Retinal pigment epithelial cell (primary cell): Measurements from ENCODE around the gene TMEM235.

Source experiments
- DNase-seq: peaks from one replicate; pipeline ENCODE4 v3.0.0-alpha.2; 2010; ENCODE audit warnings: low read depth
- H3K4me3 ChIP-seq: 2 replicates; pipeline ENCODE4 v1.5.1; 2011; ENCODE audit warnings: mild to moderate bottlenecking, low read length, control low read depth, moderate library complexity
- TF ChIP-seq, protein P1 (sequence below): conservative IDR thresholded peaks from 2 replicates; pipeline ENCODE4 v1.5.1; 2011; ENCODE audit warnings: low read depth, low read length, control low read depth, inconsistent platforms

Gene TMEM235

GRCh38 chr17:78257810-78258322, 26.4 kb downstream of the TMEM235 start:
- DNase-seq, result no peak
- TF ChIP-seq, protein P1, sequence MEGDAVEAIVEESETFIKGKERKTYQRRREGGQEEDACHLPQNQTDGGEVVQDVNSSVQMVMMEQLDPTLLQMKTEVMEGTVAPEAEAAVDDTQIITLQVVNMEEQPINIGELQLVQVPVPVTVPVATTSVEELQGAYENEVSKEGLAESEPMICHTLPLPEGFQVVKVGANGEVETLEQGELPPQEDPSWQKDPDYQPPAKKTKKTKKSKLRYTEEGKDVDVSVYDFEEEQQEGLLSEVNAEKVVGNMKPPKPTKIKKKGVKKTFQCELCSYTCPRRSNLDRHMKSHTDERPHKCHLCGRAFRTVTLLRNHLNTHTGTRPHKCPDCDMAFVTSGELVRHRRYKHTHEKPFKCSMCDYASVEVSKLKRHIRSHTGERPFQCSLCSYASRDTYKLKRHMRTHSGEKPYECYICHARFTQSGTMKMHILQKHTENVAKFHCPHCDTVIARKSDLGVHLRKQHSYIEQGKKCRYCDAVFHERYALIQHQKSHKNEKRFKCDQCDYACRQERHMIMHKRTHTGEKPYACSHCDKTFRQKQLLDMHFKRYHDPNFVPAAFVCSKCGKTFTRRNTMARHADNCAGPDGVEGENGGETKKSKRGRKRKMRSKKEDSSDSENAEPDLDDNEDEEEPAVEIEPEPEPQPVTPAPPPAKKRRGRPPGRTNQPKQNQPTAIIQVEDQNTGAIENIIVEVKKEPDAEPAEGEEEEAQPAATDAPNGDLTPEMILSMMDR, result no peak
- no peak overlapping the region for H3K4me3 ChIP-seq

DNA sequence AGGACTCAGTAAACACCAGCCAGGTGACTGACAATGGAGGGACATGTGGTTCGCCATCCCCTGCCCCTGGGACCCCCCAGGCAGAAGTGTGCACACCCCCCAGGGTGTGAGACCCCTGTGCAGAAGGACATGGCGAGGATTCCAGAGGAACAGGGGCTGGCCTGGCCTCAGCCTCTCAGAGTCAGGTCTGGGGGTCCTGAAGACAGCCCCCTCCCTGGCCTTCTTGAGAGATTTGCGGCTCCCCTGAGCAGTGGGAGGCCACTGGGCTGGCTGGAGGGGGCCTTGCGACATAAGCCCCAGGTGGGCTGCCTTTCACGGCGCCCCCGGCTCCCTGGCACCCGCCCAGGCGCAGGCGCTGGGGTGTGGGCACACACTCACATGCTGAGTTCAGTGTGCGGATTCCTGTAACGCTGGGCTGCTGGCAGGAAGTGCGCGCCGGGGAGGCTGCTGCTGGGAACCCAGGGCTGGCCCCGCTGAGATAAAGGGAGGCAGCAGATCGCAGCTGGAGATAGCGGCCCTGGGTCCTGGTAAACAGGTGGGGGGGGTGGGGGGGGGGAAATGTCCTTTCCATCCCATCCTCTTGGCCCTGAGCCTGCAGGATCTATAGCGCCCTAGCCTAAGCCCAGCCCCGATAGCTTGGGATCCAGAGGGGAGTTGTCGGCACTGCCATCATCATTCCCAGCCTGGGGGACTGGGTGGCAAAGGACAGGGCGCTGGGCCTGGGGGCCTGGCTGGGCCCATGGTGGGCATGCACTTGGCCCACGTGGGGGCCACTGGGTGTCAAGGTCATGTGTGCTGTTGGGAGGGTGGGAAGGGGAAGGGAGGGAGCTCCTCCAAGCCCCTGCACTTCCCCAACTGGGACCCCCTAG, 27.1 kb downstream of the TMEM235 start:
- DNase-seq, result no peak
- H3K4me3 ChIP-seq, result no peak overlapping the region
- TF ChIP-seq, protein P1, result no peak

GRCh38 chr17:78259192-78259554, 27.7 kb downstream of the TMEM235 start:
- H3K4me3 ChIP-seq, result no peak overlapping the region
- TF ChIP-seq, protein P1, result no peak
- no peak for DNase-seq

DNA sequence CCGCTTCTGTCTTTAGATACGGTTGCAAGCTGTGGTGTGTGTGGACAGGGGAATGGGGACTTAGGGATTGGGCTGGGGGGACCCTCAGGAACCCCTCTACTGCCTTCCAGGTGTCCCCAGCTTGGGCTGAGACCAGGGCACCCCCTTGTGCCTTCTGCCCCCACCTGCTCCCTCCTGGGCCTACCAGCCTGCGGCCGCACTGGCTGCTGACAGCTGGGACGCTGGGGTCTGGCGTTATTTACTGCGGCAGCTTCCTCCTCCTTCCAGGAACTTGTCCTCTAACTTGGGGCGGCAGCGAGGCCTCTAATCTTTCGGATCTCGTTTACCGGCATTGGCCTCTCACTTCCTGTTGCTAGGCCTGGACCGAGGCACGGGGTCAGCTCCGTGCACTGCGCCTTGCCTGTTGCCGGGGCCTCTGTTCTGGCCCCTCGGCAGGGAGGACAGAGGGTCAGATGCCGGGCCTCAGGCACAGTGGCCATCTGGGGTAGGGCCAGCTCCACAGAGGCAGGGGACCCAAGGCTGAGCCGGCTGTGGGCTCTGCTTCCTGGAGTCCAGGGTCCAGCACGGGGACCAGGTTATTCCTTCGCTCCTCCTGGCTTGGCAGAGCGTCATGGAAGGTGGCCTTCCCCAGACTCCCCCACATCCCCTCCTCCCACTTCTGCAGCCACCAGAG, 31.8 kb downstream of the TMEM235 start:
- no peak overlapping the region for H3K4me3 ChIP-seq
- DNase-seq, result no peak
- TF ChIP-seq, protein P1, result no peak

DNA sequence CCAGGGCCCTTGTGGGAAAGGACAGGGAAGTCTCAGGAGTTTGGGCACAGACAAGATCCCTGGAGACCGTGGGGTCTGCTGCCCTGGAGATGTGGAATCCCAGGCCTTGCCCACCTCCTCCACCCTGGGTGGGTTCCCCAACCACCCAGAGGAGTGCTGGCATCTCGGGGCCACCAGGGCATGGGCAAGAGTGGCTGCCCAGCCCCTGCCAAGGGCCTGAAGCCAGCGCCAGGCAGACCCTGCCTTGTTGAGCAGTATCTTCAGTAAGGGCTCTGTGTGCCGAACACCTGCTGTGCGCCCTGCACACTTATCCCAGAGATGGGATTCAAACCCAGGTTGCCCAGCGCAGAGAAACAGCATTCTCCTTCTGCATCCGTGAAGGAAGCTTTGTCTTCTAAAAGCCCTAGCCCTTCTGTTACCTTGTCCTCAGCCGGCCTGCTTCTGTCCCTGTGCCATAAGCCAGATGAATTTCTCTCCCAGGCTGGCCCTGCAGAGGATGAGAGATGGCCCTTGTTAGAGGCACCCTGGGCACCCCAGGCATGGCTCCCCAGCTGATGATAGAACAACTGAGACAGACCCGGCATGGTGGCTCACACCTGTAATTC, 32.4 kb downstream of the TMEM235 start:
- H3K4me3 ChIP-seq, result no peak overlapping the region
- TF ChIP-seq, protein P1, result no peak
- DNase-seq, result no peak

DNA sequence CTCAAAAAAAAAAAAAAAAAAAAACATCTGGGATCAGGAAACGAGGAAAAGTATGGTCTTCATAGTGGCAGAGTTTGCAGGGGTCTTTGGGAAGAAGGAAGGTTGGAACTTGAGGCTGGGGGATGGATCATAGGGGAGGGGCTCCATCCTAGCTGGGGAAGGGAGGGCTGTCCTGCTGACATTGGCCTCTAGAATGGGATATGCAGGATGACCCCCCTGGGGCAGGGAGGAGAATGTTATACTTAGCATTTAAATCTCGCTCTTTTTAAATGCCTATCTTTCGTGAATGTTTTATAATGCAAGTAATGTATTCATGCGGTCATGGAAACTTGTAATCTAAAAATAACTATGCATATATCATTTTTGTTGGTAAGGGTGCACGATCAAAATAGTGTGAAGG, 33.2 kb downstream of the TMEM235 start:
- TF ChIP-seq, protein P1, result no peak
- H3K4me3 ChIP-seq, result no peak overlapping the region
- no peak for DNase-seq
